ENCODE data around the gene CNN3. TPM values are rescaled to one million over a fixed set of nuclear protein-coding genes. Genes with fewer than 3 reads are reported as not detected.

CNN3 gene
- total and polyA plus RNA-seq, 4 donors: 43.9 to 87.4 (median 69.6) TPM

GRCh38 chr1:94920061-94920460 is 6.8 kb downstream of the CNN3 start:
- TF ChIP-seq RAD21 (IDR thresholded peaks at IDR 0.05) (peak in 1 of 2 donors; percentile 23), ATF3 (IDR thresholded peaks at IDR 0.05) (no peak), FOXA2 (IDR thresholded peaks at IDR 0.05) (no peak), HNF4G (IDR thresholded peaks at IDR 0.05) (no peak), FOXA1 (IDR thresholded peaks at IDR 0.05) (no peak)
- H3K27ac ChIP-seq (ENCODE audit: low read depth in 1 of 2, low read length in 2 of 2): no peak overlapping the region
- H3K4me3 ChIP-seq (ENCODE audit: low read depth in 1 of 3, low read length in 3 of 3): no peak overlapping the region
- H3K4me1 ChIP-seq (ENCODE audit: control insufficient read depth in 4 of 4, insufficient read depth in 4 of 4, low read length in 3 of 4): peaks cover 0 to 43% (median 25%) of the 10 kb centered on the region in 4 donors
- WGBS: 69% methylated on average over 3 of the region's 3 CpGs
- DNase-seq (ENCODE audit: low spot score): no peak
- no peak overlapping the region for H3K9ac ChIP-seq (ENCODE audit: low read depth in 1 of 2, low read length in 2 of 2)
- no peaks in the 10 kb centered on the region for H3K9me3 ChIP-seq (ENCODE audit: control insufficient read depth in 4 of 4, low read length in 3 of 4)
- H3K27me3 ChIP-seq (ENCODE audit: control insufficient read depth in 4 of 4, insufficient read depth in 4 of 4, low read length in 3 of 4): no peaks in the 10 kb centered on the region
- no peaks in the 10 kb centered on the region for H3K36me3 ChIP-seq (ENCODE audit: control insufficient read depth in 4 of 4, insufficient read depth in 3 of 4, low read depth in 1 of 4, low read length in 3 of 4)

GRCh38 chr1:94919241-94920030 is 7.5 kb downstream of the CNN3 start:
- Histone ChIP-seq H3K9ac (ENCODE audit: low read depth in 1 of 2, low read length in 2 of 2) (no peak overlapping the region), H3K36me3 (ENCODE audit: control insufficient read depth in 4 of 4, insufficient read depth in 3 of 4, low read depth in 1 of 4, low read length in 3 of 4) (no peaks in the 10 kb centered on the region), H3K4me3 (ENCODE audit: low read depth in 1 of 3, low read length in 3 of 3) (no peak overlapping the region), H3K9me3 (ENCODE audit: control insufficient read depth in 4 of 4, low read length in 3 of 4) (no peaks in the 10 kb centered on the region), H3K4me1 (ENCODE audit: control insufficient read depth in 4 of 4, insufficient read depth in 4 of 4, low read length in 3 of 4) (peaks cover 0 to 37% (median 21%) of the 10 kb centered on the region in 4 donors), H3K27ac (ENCODE audit: low read depth in 1 of 2, low read length in 2 of 2) (no peak overlapping the region), H3K27me3 (ENCODE audit: control insufficient read depth in 4 of 4, insufficient read depth in 4 of 4, low read length in 3 of 4) (no peaks in the 10 kb centered on the region)
- no peak for DNase-seq (ENCODE audit: low spot score)
- TF ChIP-seq ATF3 (IDR thresholded peaks at IDR 0.05) (no peak), CTCF (IDR thresholded peaks at IDR 0.05; ENCODE audit: low read depth, low read length, missing input control) (no peak), RAD21 (IDR thresholded peaks at IDR 0.05) (no peak), GABPA (IDR thresholded peaks at IDR 0.05 in 1 of 2, conservative IDR thresholded peaks at IDR 0.05 in 1 of 2) (no peak), SP1 (IDR thresholded peaks at IDR 0.05) (no peak), NR2F2 (IDR thresholded peaks at IDR 0.05) (no peak), MAX (IDR thresholded peaks at IDR 0.05) (no peak), JUND (IDR thresholded peaks at IDR 0.05) (no peak), ZBTB33 (IDR thresholded peaks at IDR 0.05) (no peak), TAF1 (conservative IDR thresholded peaks at IDR 0.05) (no peak)
- WGBS: 90% methylated on average over 4 of the region's 4 CpGs

Data from liver (tissue), 9 donors.